ENCODE results near the gene BUD13. TPM values are rescaled to one million over a fixed set of nuclear protein-coding genes. Genes with fewer than 3 reads are reported as not detected.

BUD13 gene
- total and polyA plus RNA-seq, 4 donors: 10.0 to 14.9 (median 13.3) TPM

DNA sequence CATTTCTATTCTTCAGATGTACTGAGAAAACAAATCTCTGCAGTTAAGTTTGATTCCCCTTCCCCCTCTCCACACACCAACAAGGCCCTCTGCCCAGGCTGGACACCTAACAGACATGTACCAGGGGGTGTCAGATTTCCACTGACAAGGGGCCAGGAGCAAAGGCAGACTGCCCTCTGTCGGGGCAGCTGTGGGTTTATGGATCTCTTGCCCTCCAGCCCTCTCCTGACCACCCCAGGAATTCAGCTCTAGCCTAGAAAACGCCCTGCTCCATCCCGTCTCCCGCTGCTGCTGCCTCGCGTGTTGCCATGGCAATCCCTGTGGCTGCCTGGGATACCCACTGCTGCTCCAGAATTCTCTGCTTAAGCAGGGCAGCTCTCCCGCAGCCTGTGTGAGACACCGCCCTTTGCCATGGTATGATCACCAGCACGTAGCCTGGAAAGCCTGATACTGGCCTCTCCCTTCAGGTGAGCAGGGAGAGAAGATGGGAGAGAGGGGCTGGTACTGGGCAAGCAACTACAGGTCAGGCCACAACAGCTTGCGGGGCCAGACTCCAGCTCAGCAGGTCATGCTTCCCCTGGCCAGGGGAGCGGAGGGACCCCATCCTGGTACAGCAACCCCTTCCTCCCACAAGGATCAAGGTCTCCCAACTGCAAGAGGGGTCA lies 41.6 kb downstream of the BUD13 start:
- Histone ChIP-seq H3K4me3 (no peak overlapping the region), H3K27ac (ENCODE audit: low read depth in 1 of 2, low read length in 1 of 2) (no peak overlapping the region), H3K36me3 (ENCODE audit: control insufficient read depth in 4 of 4, insufficient read depth in 4 of 4, low read length in 4 of 4) (no peaks in the 10 kb centered on the region), H3K9ac (ENCODE audit: insufficient read depth in 1 of 2, low read length in 2 of 2) (no peak overlapping the region), H3K4me1 (ENCODE audit: control insufficient read depth in 5 of 5, insufficient read depth in 5 of 5, low read length in 5 of 5) (peaks cover 0 to 11% (median 0%) of the 10 kb centered on the region in 5 donors), H3K27me3 (ENCODE audit: control insufficient read depth in 3 of 3, insufficient read depth in 3 of 3, low read length in 2 of 3) (peaks cover 0 to 8% (median 5%) of the 10 kb centered on the region in 3 donors), H3K9me3 (ENCODE audit: control insufficient read depth in 4 of 4, insufficient read depth in 3 of 4, low read length in 3 of 4) (no peaks in the 10 kb centered on the region)
- no peak for ATAC-seq (ENCODE audit: insufficient read depth, low FRiP score)
- 66 to 81% methylated on average over 11 of the region's 11 CpGs for WGBS, 2 donors
- TF ChIP-seq, protein P1, sequence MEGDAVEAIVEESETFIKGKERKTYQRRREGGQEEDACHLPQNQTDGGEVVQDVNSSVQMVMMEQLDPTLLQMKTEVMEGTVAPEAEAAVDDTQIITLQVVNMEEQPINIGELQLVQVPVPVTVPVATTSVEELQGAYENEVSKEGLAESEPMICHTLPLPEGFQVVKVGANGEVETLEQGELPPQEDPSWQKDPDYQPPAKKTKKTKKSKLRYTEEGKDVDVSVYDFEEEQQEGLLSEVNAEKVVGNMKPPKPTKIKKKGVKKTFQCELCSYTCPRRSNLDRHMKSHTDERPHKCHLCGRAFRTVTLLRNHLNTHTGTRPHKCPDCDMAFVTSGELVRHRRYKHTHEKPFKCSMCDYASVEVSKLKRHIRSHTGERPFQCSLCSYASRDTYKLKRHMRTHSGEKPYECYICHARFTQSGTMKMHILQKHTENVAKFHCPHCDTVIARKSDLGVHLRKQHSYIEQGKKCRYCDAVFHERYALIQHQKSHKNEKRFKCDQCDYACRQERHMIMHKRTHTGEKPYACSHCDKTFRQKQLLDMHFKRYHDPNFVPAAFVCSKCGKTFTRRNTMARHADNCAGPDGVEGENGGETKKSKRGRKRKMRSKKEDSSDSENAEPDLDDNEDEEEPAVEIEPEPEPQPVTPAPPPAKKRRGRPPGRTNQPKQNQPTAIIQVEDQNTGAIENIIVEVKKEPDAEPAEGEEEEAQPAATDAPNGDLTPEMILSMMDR (IDR thresholded peaks at IDR 0.05; ENCODE audit: control extremely low read depth, extremely low read depth): no peak
- peak; percentile 29 to 47 (median 45) for DNase-seq

DNA sequence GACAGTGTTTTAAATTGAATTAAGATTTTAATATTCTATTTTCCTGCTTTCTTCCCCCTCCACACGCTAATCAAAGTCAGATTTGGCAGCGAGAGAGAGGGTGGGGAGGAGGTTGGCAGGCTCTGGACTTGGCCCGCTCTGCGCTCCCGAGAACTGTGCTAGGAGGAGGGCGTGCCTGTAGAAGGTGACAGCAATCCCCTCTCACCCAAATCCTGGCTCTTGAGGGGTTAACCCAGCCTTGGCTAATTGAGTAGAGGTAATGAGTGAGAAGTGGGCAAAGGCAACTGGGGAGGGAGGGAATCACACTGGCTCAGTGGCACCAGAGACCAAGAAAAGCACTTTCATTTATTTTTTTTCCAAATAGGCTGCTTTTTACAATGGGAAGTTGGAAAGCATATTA lies 42.2 kb downstream of the BUD13 start:
- peak; percentile 41 to 72 (median 52) for DNase-seq

DNA sequence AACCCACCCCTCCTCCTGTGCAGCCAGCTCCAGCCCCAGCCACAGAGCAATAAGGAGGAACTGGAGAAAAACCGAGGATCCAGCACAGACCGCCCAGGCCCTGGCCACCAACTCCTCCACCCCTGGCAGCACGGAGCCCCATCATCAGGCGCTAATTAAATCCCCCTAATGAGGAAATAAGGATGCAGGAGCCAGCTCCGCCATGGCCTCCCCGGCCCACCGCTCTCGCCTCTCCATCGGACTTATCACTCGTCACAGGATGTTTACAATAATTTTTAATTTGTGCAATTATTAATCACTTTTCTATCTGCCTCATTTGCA lies 42.6 kb downstream of the BUD13 start:
- Histone ChIP-seq H3K36me3 (ENCODE audit: control insufficient read depth in 4 of 4, insufficient read depth in 4 of 4, low read length in 4 of 4) (no peaks in the 10 kb centered on the region), H3K9ac (ENCODE audit: insufficient read depth in 1 of 2, low read length in 2 of 2) (no peak overlapping the region), H3K4me1 (ENCODE audit: control insufficient read depth in 5 of 5, insufficient read depth in 5 of 5, low read length in 5 of 5) (peaks cover 0 to 11% (median 0%) of the 10 kb centered on the region in 5 donors), H3K27ac (ENCODE audit: low read depth in 1 of 2, low read length in 1 of 2) (no peak overlapping the region), H3K4me3 (no peak overlapping the region), H3K9me3 (ENCODE audit: control insufficient read depth in 4 of 4, insufficient read depth in 3 of 4, low read length in 3 of 4) (no peaks in the 10 kb centered on the region), H3K27me3 (ENCODE audit: control insufficient read depth in 3 of 3, insufficient read depth in 3 of 3, low read length in 2 of 3) (peaks cover 0 to 8% (median 5%) of the 10 kb centered on the region in 3 donors)
- ATAC-seq (ENCODE audit: insufficient read depth, low FRiP score): no peak
- WGBS, 2 donors: 62 to 85% methylated on average over 10 of the region's 10 CpGs
- TF ChIP-seq, protein P1 (IDR thresholded peaks at IDR 0.05; ENCODE audit: control extremely low read depth, extremely low read depth): no peak
- no peak for DNase-seq

More for the DNA sequence above, 42.2 kb downstream of the BUD13 start:
- H3K27ac ChIP-seq (ENCODE audit: low read depth in 1 of 2, low read length in 1 of 2): no peak overlapping the region
- TF ChIP-seq, protein P1 (IDR thresholded peaks at IDR 0.05; ENCODE audit: control extremely low read depth, extremely low read depth): no peak
- no peak for ATAC-seq (ENCODE audit: insufficient read depth, low FRiP score)
- H3K9ac ChIP-seq (ENCODE audit: insufficient read depth in 1 of 2, low read length in 2 of 2): no peak overlapping the region
- peaks cover 0 to 8% (median 5%) of the 10 kb centered on the region in 3 donors for H3K27me3 ChIP-seq (ENCODE audit: control insufficient read depth in 3 of 3, insufficient read depth in 3 of 3, low read length in 2 of 3)
- no peaks in the 10 kb centered on the region for H3K9me3 ChIP-seq (ENCODE audit: control insufficient read depth in 4 of 4, insufficient read depth in 3 of 4, low read length in 3 of 4)
- WGBS, 2 donors: 54 to 82% methylated on average over 6 of the region's 6 CpGs
- no peak overlapping the region for H3K4me3 ChIP-seq
- H3K36me3 ChIP-seq (ENCODE audit: control insufficient read depth in 4 of 4, insufficient read depth in 4 of 4, low read length in 4 of 4): no peaks in the 10 kb centered on the region
- peaks cover 0 to 11% (median 0%) of the 10 kb centered on the region in 5 donors for H3K4me1 ChIP-seq (ENCODE audit: control insufficient read depth in 5 of 5, insufficient read depth in 5 of 5, low read length in 5 of 5)
